ENCODE measurements around the gene LRPAP1. TPM values are rescaled to one million over a fixed set of nuclear protein-coding genes. Genes with fewer than 3 reads are reported as not detected.

The LRPAP1 gene
- total RNA-seq, 2 experiments from 2014 or later = 69.0 to 69.1 TPM

DNA sequence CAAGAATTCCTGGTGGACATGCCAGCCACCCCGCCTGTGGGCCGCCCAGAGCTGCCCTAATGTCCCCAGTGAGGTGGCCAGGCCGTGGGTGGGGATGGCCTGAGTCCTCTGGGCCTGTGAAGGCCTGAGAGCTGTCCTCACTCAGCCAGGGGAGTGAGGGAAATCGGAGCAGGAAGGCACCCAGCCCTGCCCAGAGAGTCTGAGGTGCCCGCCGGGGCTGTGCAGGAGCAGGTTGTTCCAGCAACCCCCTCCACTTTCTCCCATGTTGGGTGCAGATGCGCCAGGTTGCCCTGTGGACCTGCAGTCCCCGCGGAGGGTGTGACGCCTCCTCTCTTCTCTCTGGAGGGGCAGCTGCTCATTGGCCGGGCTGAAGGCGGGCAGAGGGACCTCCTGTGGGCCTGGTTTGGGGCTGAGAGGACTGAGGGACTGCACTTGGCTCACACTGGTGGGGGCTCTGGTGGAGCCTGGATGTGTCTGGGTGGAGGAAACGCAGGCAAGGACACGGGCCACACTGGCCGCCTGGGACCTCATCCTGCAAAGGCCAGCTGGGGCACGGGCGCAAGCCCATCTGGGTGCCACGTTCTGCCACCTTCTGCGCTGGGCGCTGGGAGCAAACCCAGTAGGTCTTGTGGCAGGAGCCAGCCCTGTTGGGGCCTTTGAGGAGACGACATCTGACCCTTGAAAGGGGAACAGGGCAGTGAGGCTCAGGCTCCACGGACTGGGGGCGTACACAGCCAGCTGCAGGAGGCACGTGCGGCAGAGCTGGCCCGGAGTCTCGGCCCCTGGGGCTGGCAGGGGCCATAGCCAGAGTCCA is 55.1 kb downstream of the LRPAP1 start:
- Mint-ChIP-seq H3K36me3 (ENCODE audit: low read depth) (no peaks in the 10 kb centered on the region), H3K27me3 (peaks cover 6% of the 10 kb centered on the region), H3K4me3 (no peak overlapping the region), H3K9me3 (no peaks in the 10 kb centered on the region), H3K27ac (no peak overlapping the region), H3K4me1 (no peaks in the 10 kb centered on the region)
- CTCF ChIA-PET = no interaction called here
- POLR2A ChIA-PET = no interaction called here
- no peak for DNase-seq

DNA sequence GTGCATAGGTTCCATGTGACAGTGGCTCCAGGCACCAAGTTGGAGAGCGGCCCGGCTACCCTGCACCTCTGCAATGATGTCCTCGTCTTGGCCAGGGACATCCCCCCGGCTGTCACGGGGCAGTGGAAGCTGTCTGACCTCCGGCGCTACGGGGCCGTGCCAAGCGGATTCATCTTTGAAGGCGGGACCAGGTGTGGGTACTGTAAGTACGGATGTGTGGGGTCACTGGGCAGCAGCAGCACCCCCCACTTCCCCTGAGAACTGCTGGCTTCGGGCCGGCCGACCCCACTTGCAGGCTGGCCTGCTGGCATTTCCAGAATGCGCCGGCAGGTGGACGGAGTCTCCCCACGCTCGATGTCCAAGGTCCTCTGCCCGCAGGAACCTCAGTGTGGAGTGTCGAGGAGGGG is 55.9 kb downstream of the LRPAP1 start:
- Mint-ChIP-seq H3K36me3 (ENCODE audit: low read depth) (no peaks in the 10 kb centered on the region), H3K27me3 (peaks cover 6% of the 10 kb centered on the region), H3K9me3 (no peaks in the 10 kb centered on the region), H3K4me3 (no peak overlapping the region), H3K4me1 (no peaks in the 10 kb centered on the region), H3K27ac (no peak overlapping the region)
- ChIA-PET POLR2A (no interaction called here), CTCF (no interaction called here)
- no peak for DNase-seq

GRCh38 chr4:3475713-3476260 is 56.4 kb downstream of the LRPAP1 start:
- Mint-ChIP-seq H3K9me3 (no peaks in the 10 kb centered on the region), H3K27ac (no peak overlapping the region), H3K27me3 (peaks cover 3% of the 10 kb centered on the region), H3K4me1 (no peaks in the 10 kb centered on the region), H3K36me3 (ENCODE audit: low read depth) (no peaks in the 10 kb centered on the region), H3K4me3 (no peak overlapping the region)
- POLR2A ChIA-PET = no interaction called here
- CTCF ChIA-PET = no interaction called here
- DNase-seq = no peak

GRCh38 chr4:3475041-3475712 is 57.0 kb downstream of the LRPAP1 start:
- DNase-seq = no peak
- Mint-ChIP-seq H3K27ac (no peak overlapping the region), H3K36me3 (ENCODE audit: low read depth) (no peaks in the 10 kb centered on the region), H3K4me3 (no peak overlapping the region), H3K4me1 (no peaks in the 10 kb centered on the region), H3K9me3 (no peaks in the 10 kb centered on the region), H3K27me3 (no peaks in the 10 kb centered on the region)
- ChIA-PET POLR2A (no interaction called here), CTCF (no interaction called here)

- Mint-ChIP-seq H3K4me1 (no peaks in the 10 kb centered on the region), H3K36me3 (ENCODE audit: low read depth) (no peaks in the 10 kb centered on the region), H3K9me3 (no peaks in the 10 kb centered on the region), H3K4me3 (no peak overlapping the region), H3K27me3 (no peaks in the 10 kb centered on the region), H3K27ac (no peak overlapping the region)
- ChIA-PET POLR2A (no interaction called here), CTCF (no interaction called here)
- DNase-seq = no peak
Measured at GRCh38 chr4:3473996-3474765, 58.0 kb downstream of the LRPAP1 start.

DNA sequence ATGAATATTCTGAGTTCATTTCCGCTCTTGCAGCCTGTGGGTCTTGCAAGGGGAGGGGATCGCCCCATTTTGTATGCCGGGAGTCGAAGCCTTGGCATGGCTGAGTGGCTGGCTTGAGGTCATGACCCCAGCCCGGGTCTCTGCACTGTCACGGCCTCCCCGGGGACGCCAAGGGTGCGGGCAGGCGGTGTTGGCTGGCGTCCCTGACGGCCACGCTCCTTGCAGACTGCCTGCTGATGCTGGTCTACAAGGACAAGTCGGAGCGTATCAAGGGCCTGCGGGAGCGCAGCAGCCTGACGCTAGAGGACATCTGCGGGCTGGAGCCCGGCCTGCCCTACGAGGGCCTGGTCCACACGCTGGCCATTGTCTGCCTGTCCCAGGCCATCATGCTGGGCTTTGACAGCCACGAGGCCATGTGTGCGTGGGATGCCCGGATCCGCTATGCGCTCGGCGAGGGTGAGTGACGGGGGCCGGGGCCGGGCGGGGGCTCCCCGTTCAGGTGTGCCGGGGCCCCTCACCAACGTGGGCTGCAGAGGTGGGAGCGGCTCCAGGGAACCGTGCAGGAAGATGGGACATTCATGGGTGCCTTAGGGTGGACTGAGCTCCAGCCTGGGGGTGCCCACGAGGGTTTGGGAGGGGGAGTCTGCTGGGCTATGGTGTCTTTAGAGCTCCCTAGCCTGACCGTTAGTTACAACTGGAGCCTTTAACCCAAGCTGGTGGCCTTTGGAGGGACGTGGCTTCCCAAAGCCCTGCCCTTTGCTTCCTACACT is 58.9 kb downstream of the LRPAP1 start:
- CTCF ChIA-PET = no interaction called here
- Mint-ChIP-seq H3K36me3 (ENCODE audit: low read depth) (no peaks in the 10 kb centered on the region), H3K4me1 (no peaks in the 10 kb centered on the region), H3K27ac (no peak overlapping the region), H3K27me3 (no peaks in the 10 kb centered on the region), H3K9me3 (no peaks in the 10 kb centered on the region), H3K4me3 (no peak overlapping the region)
- POLR2A ChIA-PET = no interaction called here
- DNase-seq = no peak

DNA sequence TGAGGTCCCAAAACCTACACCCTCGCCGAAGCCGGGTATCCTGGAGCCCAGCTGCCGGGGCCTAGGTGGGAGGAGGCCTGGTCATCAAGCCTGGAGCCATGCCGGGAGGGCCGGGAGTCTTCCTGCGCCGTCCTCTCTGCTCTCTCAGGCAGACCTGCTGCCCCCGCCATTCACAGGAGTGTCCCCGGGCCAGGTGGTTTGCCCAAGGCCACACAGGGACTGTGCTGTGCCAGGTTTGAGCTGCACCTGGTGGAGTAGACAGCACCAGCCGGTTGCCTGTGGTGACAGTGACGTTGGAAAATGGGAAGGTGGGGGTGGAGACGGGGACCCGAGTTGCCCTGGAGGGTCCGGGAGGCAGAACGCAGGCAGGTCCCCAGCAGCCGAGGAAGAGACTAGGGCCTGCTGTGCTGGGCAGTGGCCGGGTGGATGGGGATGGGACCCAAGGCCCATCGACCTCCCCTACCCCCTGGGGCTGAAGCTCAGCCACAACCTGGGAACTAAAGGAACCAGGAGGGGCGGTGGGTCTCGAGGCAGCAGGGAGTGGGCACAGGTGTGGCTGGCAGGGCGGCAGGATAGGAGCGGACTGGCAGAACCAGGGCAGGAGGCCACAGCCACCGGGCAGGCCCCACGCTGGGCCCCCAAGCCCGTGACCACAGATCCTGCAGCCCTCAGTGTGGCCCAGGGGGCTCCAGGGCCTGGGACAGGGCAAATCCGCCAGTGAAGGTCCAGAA is 59.6 kb downstream of the LRPAP1 start:
- Mint-ChIP-seq H3K27me3 (no peaks in the 10 kb centered on the region), H3K4me3 (no peak overlapping the region), H3K27ac (no peak overlapping the region), H3K9me3 (no peaks in the 10 kb centered on the region), H3K36me3 (ENCODE audit: low read depth) (no peaks in the 10 kb centered on the region), H3K4me1 (no peaks in the 10 kb centered on the region)
- CTCF ChIA-PET = interaction anchor here (0.6 to 1.4 kb wide), 2 partner anchors 8 to 14 kb away, joined by 3 to 4 read pairs; no protein-coding TSS in a partner anchor
- POLR2A ChIA-PET = no interaction called here
- no peak for DNase-seq

- no peak overlapping the region for H3K4me3 Mint-ChIP-seq
- no peak overlapping the region for H3K27ac Mint-ChIP-seq
- H3K27me3 Mint-ChIP-seq = no peaks in the 10 kb centered on the region
- ChIA-PET CTCF (interaction anchor here (0.6 to 1.4 kb wide), 2 partner anchors 9 to 15 kb away, joined by 3 to 4 read pairs; no protein-coding TSS in a partner anchor), POLR2A (no interaction called here)
- no peak for DNase-seq
- H3K36me3 Mint-ChIP-seq (ENCODE audit: low read depth) = no peaks in the 10 kb centered on the region
- no peaks in the 10 kb centered on the region for H3K4me1 Mint-ChIP-seq
- no peaks in the 10 kb centered on the region for H3K9me3 Mint-ChIP-seq
Measured at GRCh38 chr4:3471886-3472285, 60.3 kb downstream of the LRPAP1 start.

- no peak overlapping the region for H3K4me3 Mint-ChIP-seq
- no peaks in the 10 kb centered on the region for H3K27me3 Mint-ChIP-seq
- ChIA-PET CTCF (interaction anchor here (1.4 kb wide), 2 partner anchors 9 to 10 kb away, joined by 4 to 5 read pairs; no protein-coding TSS in a partner anchor), POLR2A (no interaction called here)
- no peaks in the 10 kb centered on the region for H3K4me1 Mint-ChIP-seq
- H3K36me3 Mint-ChIP-seq (ENCODE audit: low read depth) = no peaks in the 10 kb centered on the region
- H3K9me3 Mint-ChIP-seq = no peaks in the 10 kb centered on the region
- DNase-seq = no peak
- no peak overlapping the region for H3K27ac Mint-ChIP-seq
Measured at GRCh38 chr4:3471098-3471760, 61.0 kb downstream of the LRPAP1 start.

- CTCF ChIA-PET = interaction anchor here (1.4 kb wide), 1 partner anchor 10 kb away, joined by 5 read pairs; no protein-coding TSS in a partner anchor
- H3K27ac Mint-ChIP-seq = no peak overlapping the region
Measured at GRCh38 chr4:3470244-3471097, 61.8 kb downstream of the LRPAP1 start.

More at GRCh38 chr4:3470244-3471097, 61.8 kb downstream of the LRPAP1 start:
- H3K4me3 Mint-ChIP-seq = no peak overlapping the region
- no peaks in the 10 kb centered on the region for H3K4me1 Mint-ChIP-seq
- no peak for DNase-seq
- no peaks in the 10 kb centered on the region for H3K36me3 Mint-ChIP-seq (ENCODE audit: low read depth)
- H3K27me3 Mint-ChIP-seq = no peaks in the 10 kb centered on the region
- POLR2A ChIA-PET = no interaction called here
- no peaks in the 10 kb centered on the region for H3K9me3 Mint-ChIP-seq

Measured in activated CD4-positive, alpha-beta T cell treated with anti-CD3 and anti-CD28 coated beads, Interleukin-2, amount 10 ng/mL, durations not matched to agents 7 days and 5 days (primary cell).